ENCODE measurements around the gene CSNK1E.

- TF ChIP-seq POLR2A (IDR thresholded peaks at IDR 0.05) (no peak), CTCF (IDR thresholded peaks at IDR 0.05) (no peak)
These were observed at the start of gene CSNK1E for GRCh38 chr22:38317122-38317994.
